HG02610 (cell line): ENCODE data around the gene CNTRL.

Experiments
- ATAC-seq: cut with Tn5 transposase; IDR thresholded peaks from one replicate; pipeline ENCODE4 v1.9.1; 2021; ENCODE audit warnings: mild to moderate bottlenecking, moderate library complexity; ENCODE audit not compliant: unreplicated experiment

The CNTRL gene

DNA sequence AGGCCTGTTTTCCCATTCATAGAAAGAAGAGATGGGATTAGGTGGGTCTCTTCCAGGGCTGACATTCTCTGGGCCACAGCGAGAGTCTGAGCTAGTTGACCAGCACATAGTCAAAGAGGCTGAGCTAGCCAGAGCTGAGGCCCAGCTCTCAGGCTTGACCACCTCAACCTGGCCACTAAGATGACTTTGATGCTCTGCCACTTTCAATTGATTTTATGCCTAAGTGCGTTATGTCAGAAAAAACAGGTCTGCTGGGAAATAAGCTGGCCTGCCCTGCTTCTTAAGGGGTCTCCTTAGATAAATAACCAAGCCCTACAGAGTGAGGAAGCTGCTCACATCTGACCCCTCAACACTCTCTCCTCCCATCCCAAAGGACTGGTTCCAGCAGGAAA is 146.9 kb downstream of the CNTRL start:
- no peak for ATAC-seq

- no peak for ATAC-seq
Measured at GRCh38 chr9:121222524-121223171, 147.9 kb downstream of the CNTRL start.

DNA sequence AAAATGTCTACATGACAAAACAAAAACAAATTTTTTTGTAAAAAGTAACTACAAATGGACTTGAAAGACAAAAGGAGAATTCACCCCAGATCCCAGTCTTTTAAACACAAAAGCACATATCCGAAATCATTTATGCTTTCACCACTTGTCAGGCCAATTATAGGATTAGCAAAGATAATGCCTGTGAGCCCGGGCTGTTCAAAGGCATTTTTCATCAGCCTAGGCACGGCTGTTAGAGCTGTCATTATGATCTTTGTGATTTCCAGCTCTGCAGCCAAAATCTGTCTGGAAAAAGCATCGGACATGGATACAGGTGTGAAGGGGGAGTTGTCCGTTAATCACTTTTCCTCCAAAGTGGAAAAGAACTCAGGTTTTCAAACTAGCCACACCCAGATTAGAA is 150.5 kb downstream of the CNTRL start:
- ATAC-seq = no peak

GRCh38 chr9:121226175-121226574 is 151.4 kb downstream of the CNTRL start:
- ATAC-seq = no peak
